ENCODE measurements around the gene S1PR4. TPM values are rescaled to one million over a fixed set of nuclear protein-coding genes. Genes with fewer than 3 reads are reported as not detected.

S1PR4 gene
- total RNA-seq, 4 donors from 2014 or later: 0.53 to 4.2 (median 1.9) TPM

DNA sequence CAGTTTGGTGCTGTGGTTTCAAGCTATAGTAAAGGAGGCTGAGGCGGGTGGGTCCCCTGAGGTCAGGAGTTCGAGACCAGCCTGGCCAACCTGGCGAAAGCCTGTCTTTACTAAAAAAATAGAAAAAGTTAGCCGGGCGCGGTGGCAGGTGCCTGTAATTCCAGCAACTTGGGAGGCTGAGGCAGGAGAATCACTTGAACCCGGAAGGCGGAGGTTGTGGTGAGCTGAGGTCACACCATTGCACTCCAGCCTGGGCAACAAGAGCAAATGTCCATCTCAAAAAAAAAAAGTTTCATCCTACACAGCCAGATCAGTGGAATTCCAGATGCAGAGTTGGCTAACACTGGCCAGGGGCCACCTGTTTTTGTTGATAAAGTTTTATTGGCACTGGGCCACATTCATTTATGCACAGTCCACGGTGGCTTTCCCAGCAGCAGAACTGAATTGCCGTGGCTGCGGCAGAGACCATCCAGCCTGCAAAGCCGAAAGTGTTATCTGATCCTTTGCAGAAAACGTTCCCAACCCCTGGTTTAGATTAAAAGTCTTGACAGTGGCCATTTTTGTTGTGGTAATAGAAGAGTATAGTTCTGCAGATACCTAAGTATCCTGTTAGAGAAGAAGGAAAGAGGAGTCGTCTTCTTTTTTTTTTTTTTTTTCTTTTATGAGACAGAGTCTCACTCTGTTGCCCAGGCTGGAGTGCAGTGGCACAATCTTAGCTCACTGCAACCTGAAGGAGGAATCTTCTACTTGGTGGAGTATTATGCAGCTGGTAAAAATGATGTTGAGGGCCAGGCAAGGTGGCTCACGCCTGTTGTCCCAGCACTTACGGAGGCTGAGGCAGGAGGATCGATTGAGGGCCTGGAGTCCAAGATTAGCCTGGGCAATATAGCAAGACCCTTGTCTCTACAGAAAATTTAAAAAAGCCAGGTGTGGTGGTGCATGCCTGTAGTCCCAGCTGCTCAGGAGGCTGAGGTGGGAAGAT lies 15.8 kb downstream of the S1PR4 start:
- intact Hi-C loops (cut with DNase I): no loop called here
- Histone ChIP-seq H3K27me3 (no peaks in the 10 kb centered on the region), H3K36me3 (peaks cover 0 to 79% (median 6%) of the 10 kb centered on the region in 3 donors), H3K27ac (no peak overlapping the region), H3K4me1 (peaks cover 0 to 7% (median 0%) of the 10 kb centered on the region in 3 donors), H3K9me3 (no peaks in the 10 kb centered on the region), H3K4me3 (no peak overlapping the region)
- no peak for DNase-seq
- TF ChIP-seq POLR2A (IDR thresholded peaks at IDR 0.05): no peak
- no peak for TF ChIP-seq CTCF (IDR thresholded peaks at IDR 0.05)
- 90 to 95% methylated on average over 14 to 17 of the region's 17 CpGs for WGBS, 2 donors

DNA sequence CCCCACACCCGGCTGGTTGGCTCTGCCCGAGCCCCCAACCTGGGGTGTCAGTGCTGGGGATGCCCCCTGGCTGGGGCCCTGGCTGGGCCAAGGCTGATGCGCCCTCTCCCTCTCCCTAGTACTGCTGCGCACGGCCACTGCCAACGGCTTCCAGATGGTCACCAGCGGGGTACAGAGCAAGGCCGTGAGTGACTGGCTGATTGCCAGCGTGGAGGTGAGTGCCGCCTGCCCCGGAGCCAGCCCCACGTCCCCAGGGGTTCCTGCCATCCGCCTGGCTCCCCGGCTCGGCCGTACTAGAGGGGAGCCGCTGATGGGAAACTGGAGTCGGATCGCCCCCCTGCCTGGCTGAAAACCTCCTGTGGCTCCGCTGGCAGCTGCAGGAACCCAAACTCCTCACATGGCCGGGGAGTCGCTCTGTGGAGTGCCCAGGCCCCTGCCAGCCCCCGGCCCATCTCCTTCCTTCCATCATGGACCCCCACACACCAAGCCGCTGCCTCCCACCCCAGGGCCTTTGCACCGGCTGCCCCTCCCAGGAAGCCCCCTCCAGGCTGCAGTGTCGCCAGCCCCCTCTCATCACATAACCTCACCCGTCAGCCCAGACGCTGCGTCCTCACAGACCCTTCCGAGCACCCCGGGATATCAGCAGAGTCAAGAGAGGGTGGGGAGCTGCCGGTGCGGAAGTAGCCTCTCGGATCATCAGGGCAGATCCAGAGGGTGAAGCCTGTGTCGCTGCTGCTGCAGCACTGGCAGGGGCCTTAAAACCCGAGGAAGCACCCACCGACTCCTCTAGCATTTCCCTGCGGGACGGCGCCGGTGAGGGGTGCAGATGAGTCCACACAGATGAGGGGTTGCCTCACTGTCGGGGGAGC lies 17.7 kb downstream of the S1PR4 start:
- DNase-seq: no peak
- H3K36me3 ChIP-seq: peaks cover 0 to 93% (median 6%) of the 10 kb centered on the region in 3 donors

GRCh38 chr19:3196933-3197205 lies 18.3 kb downstream of the S1PR4 start:
- no peak overlapping the region for H3K27ac ChIP-seq
- DNase-seq: no peak
- H3K36me3 ChIP-seq: peaks cover 0 to 96% (median 6%) of the 10 kb centered on the region in 3 donors
- 93% methylated on average over 9 of the region's 14 CpGs; no CpG with 5 or more reads in 1 of the 2 donors for WGBS, 2 donors
- no peaks in the 10 kb centered on the region for H3K27me3 ChIP-seq
- TF ChIP-seq POLR2A (IDR thresholded peaks at IDR 0.05): no peak
- TF ChIP-seq CTCF (IDR thresholded peaks at IDR 0.05): no peak
- no peak overlapping the region for H3K4me3 ChIP-seq
- intact Hi-C loops (cut with DNase I): no loop called here
- no peaks in the 10 kb centered on the region for H3K4me1 ChIP-seq
- no peaks in the 10 kb centered on the region for H3K9me3 ChIP-seq

More for the DNA sequence above, 17.7 kb downstream of the S1PR4 start:
- intact Hi-C loops (cut with DNase I): no loop called here
- H3K4me1 ChIP-seq: no peaks in the 10 kb centered on the region
- TF ChIP-seq POLR2A (IDR thresholded peaks at IDR 0.05) (no peak), CTCF (IDR thresholded peaks at IDR 0.05) (no peak)
- WGBS, 2 donors: 80 to 86% methylated on average over 1 to 20 of the region's 42 CpGs
- no peak overlapping the region for H3K4me3 ChIP-seq
- H3K9me3 ChIP-seq: no peaks in the 10 kb centered on the region
- no peak overlapping the region for H3K27ac ChIP-seq
- H3K27me3 ChIP-seq: no peaks in the 10 kb centered on the region

- intact Hi-C loops (cut with DNase I): no loop called here
- peaks cover 6 to 97% (median 7%) of the 10 kb centered on the region in 3 donors for H3K36me3 ChIP-seq
- WGBS, 2 donors: 84 to 96% methylated on average over 5 to 8 of the region's 43 CpGs
These were observed 20.5 kb downstream of the S1PR4 start for GRCh38 chr19:3198901-3199700.

More at GRCh38 chr19:3198901-3199700, 20.5 kb downstream of the S1PR4 start:
- Histone ChIP-seq H3K27me3 (no peaks in the 10 kb centered on the region), H3K27ac (no peak overlapping the region), H3K4me3 (no peak overlapping the region), H3K4me1 (no peaks in the 10 kb centered on the region), H3K9me3 (no peaks in the 10 kb centered on the region)
- no peak for DNase-seq
- TF ChIP-seq CTCF (IDR thresholded peaks at IDR 0.05) (no peak), POLR2A (IDR thresholded peaks at IDR 0.05) (no peak)
